ENCODE data around the gene BCAP29.

DNA sequence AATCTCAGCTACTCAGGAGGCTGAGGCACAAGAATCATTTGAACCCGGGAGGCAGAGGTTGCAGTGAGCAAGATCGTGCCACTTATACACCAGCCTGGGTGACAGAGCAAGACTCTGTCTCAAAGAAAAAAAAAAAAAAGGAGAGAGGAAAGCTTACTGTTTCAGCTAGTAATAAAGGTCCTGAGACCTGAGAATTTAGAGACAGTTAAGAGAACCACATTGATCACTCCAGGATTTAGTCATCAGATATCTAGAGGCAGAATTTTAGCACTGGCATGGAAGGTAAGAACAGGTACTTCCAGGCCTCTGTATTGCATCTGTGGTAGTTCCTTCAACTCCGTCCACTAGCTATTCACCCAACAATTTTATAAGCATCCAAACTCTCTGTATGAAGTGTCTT, 24.2 kb upstream of the BCAP29 start:
- TF ChIP-seq POLR2AphosphoS5 (IDR thresholded peaks at IDR 0.05; ENCODE audit: borderline replicate concordance, low read depth, low read length) (no peak), EZH2 (IDR thresholded peaks at IDR 0.05) (no peak)

Data from SK-N-MC (cell line).